NCI-H128 (cell line): Measurements from ENCODE around the gene TP73.
A peak's percentile ranks its signal among the peaks of the same experiment; 100 is the strongest.

Experiments
- DNase-seq: peaks from one replicate; lab custom pipeline; 2025; ENCODE audit not compliant: unreplicated experiment; lab: John Stamatoyannopoulos, UW

Gene TP73

GRCh38 chr1:3633344-3634058 is 18.8 kb upstream of the TP73 start:
- no peak for DNase-seq

GRCh38 chr1:3634059-3634800 is 18.1 kb upstream of the TP73 start:
- no peak for DNase-seq

GRCh38 chr1:3636080-3636479 is 16.2 kb upstream of the TP73 start:
- no peak for DNase-seq

GRCh38 chr1:3636531-3636930 is 15.8 kb upstream of the TP73 start:
- DNase-seq: no peak

- no peak for DNase-seq
Observed at GRCh38 chr1:3638027-3638426, 14.3 kb upstream of the TP73 start.

- no peak for DNase-seq
Observed at GRCh38 chr1:3638676-3639075, 13.6 kb upstream of the TP73 start.

GRCh38 chr1:3639397-3639911 is 12.9 kb upstream of the TP73 start:
- no peak for DNase-seq

GRCh38 chr1:3640121-3640837 is 12.0 kb upstream of the TP73 start:
- no peak for DNase-seq

- no peak for DNase-seq
Observed at GRCh38 chr1:3641046-3641760, 11.1 kb upstream of the TP73 start.

GRCh38 chr1:3641816-3642215 is 10.5 kb upstream of the TP73 start:
- DNase-seq: no peak

- DNase-seq: no peak
Observed at GRCh38 chr1:3642919-3643675, 9.2 kb upstream of the TP73 start.

- DNase-seq: no peak
Observed at GRCh38 chr1:3644273-3644672, 8.0 kb upstream of the TP73 start.

- no peak for DNase-seq
Observed at GRCh38 chr1:3645247-3645646, 7.1 kb upstream of the TP73 start.

- no peak for DNase-seq
Observed at GRCh38 chr1:3645666-3646355, 6.5 kb upstream of the TP73 start.

- no peak for DNase-seq
Observed at GRCh38 chr1:3646596-3646995, 5.7 kb upstream of the TP73 start.

GRCh38 chr1:3649342-3650247 is 2.7 kb upstream of the TP73 start, which contains the start of gene WRAP73:
TSS of gene WRAP73 (minus strand) at chr1:3650103. CDS start at chr1:3649999, 104 bp downstream.
- DNase-seq: peak; percentile 77

GRCh38 chr1:3650248-3651025 is 1.9 kb upstream of the TP73 start:
- no peak for DNase-seq
